Tongue (tissue), 2 donors: ENCODE measurements around the gene OR6T1. TPM values are rescaled to one million over a fixed set of nuclear protein-coding genes. Genes with fewer than 3 reads are reported as not detected.

ENCODE experiments used
- DNase-seq: peaks from one replicate; pipeline ENCODE4 v3.0.0-alpha.2; 2015
- total RNA-seq: library from RNA; depleted of rRNA; stranded (reverse); fragments of >200 nt; gene quantifications from one replicate; pipeline ENCODE4 v1.2.3, GENCODE V29; 2014

The OR6T1 gene
- total RNA-seq = not detected

- no peak for DNase-seq
Observed at GRCh38 chr11:123943738-123944137, at the start of gene OR6T1. OR6T1 (minus strand) TSS chr11:123943838; CDS start chr11:123943838, 0 bp downstream.

- no peak for DNase-seq
Observed at GRCh38 chr11:123979311-123979710, 35.7 kb upstream of the OR6T1 start.

GRCh38 chr11:123977731-123978347 lies 34.2 kb upstream of the OR6T1 start, which contains the start of gene OR10S1:
OR10S1 (minus strand) TSS chr11:123977781; CDS start chr11:123977664, 117 bp downstream.
- no peak for DNase-seq

GRCh38 chr11:123976770-123977560 lies 33.3 kb upstream of the OR6T1 start:
- no peak for DNase-seq

- no peak for DNase-seq
Observed at GRCh38 chr11:123973816-123974215, 30.2 kb upstream of the OR6T1 start.

GRCh38 chr11:123956752-123957151 lies 13.1 kb upstream of the OR6T1 start:
- no peak for DNase-seq

GRCh38 chr11:123945132-123945531 lies 1.5 kb upstream of the OR6T1 start:
- no peak for DNase-seq

GRCh38 chr11:123942413-123942812 lies 1.2 kb downstream of the OR6T1 start:
- DNase-seq = no peak

GRCh38 chr11:123939317-123939716 lies 4.3 kb downstream of the OR6T1 start, which contains the start of gene OR4D5:
OR4D5 (plus strand) TSS chr11:123939617; CDS start chr11:123939617, 0 bp downstream.
- DNase-seq = no peak

GRCh38 chr11:123924027-123924426 lies 19.6 kb downstream of the OR6T1 start:
- no peak for DNase-seq

- DNase-seq = no peak
Observed at GRCh38 chr11:123920943-123921342, 22.7 kb downstream of the OR6T1 start.

GRCh38 chr11:123905826-123906225 lies 37.8 kb downstream of the OR6T1 start:
- no peak for DNase-seq

- DNase-seq = no peak
Observed at GRCh38 chr11:123904932-123905331, 38.7 kb downstream of the OR6T1 start.

- DNase-seq = no peak
Observed at GRCh38 chr11:123903932-123904331, 39.7 kb downstream of the OR6T1 start.

GRCh38 chr11:123901867-123902266 lies 41.8 kb downstream of the OR6T1 start, which contains the start of gene OR8D4:
OR8D4 (plus strand) TSS chr11:123902167; CDS start chr11:123906432, 4,265 bp downstream.
- DNase-seq = no peak

- DNase-seq = no peak
Observed at GRCh38 chr11:123899792-123900191, 43.8 kb downstream of the OR6T1 start.

Other genes with a start within 250 kb of the OR6T1 start
- gene ZNF202, start 202.2 kb downstream of the OR6T1 start, total RNA-seq = 18.2 TPM
- gene OR6X1, start 189.3 kb downstream of the OR6T1 start, total RNA-seq = not detected
- not detected for gene OR6M1, start 137.5 kb downstream of the OR6T1 start, total RNA-seq
- not detected for gene TMEM225, start 58.2 kb downstream of the OR6T1 start, total RNA-seq
- 0.21 TPM for gene OR8D4, start 41.7 kb downstream of the OR6T1 start, total RNA-seq
- gene OR4D5, start 4.2 kb downstream of the OR6T1 start, total RNA-seq = not detected
- gene OR10S1, start 33.9 kb upstream of the OR6T1 start, total RNA-seq = not detected
- gene OR10G6, start 51.3 kb upstream of the OR6T1 start, total RNA-seq = not detected
- not detected for gene OR10G4, start 69.2 kb upstream of the OR6T1 start, total RNA-seq
- not detected for gene OR10G9, start 79.2 kb upstream of the OR6T1 start, total RNA-seq
- gene OR10G8, start 83.0 kb upstream of the OR6T1 start, total RNA-seq = not detected
- gene OR10G7, start 97.5 kb upstream of the OR6T1 start, total RNA-seq = not detected
- gene VWA5A, start 171.6 kb upstream of the OR6T1 start, total RNA-seq = 110 TPM
- 0.31 TPM for gene OR10D3, start 239.5 kb upstream of the OR6T1 start, total RNA-seq